Nucleus accumbens (tissue), 56 donors: Measurements from ENCODE around the gene MBL2.

Experiments
- DNase-seq, 56 donors: peaks; one replicate each; lab custom pipeline; 2025; lab: John Stamatoyannopoulos, UW

Gene MBL2

GRCh38 chr10:52742731-52743130, 29.9 kb downstream of the MBL2 start:
- no peak for DNase-seq

- no peak for DNase-seq
These were observed 30.7 kb downstream of the MBL2 start for GRCh38 chr10:52741851-52742250.

GRCh38 chr10:52740913-52741675, 31.5 kb downstream of the MBL2 start:
- peak in 31 of 56 donors; percentile 2 to 61 (median 16) for DNase-seq

- no peak for DNase-seq
These were observed 32.4 kb downstream of the MBL2 start for GRCh38 chr10:52740155-52740549.

GRCh38 chr10:52739380-52740154, 33.0 kb downstream of the MBL2 start:
- no peak for DNase-seq

GRCh38 chr10:52738951-52739350, 33.6 kb downstream of the MBL2 start:
- DNase-seq, result no peak

- no peak for DNase-seq
These were observed 43.1 kb downstream of the MBL2 start for GRCh38 chr10:52729271-52730104.

GRCh38 chr10:52720018-52720417, 52.6 kb downstream of the MBL2 start:
- DNase-seq, result no peak
